ENCODE results near the gene EFCAB11.

DNA sequence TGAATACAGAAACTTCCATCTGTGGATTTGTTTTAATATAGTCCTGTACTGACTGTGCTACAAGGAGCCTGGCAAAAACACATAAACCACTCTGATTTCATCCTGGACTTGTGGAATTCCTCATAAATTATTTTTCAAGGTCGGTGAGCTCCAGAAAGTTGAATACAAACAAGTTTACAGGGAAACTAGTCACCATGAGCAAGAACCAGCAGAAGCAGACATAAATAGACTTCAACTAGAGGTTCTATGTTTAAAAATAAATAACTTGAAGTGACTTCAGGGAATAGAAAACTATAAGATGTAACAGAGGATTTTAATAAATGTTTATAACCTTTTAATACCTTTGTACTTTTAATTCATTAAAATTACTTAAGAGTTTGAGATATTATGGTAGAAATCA lies 63.5 kb downstream of the EFCAB11 start:
- TF ChIP-seq, protein P1, sequence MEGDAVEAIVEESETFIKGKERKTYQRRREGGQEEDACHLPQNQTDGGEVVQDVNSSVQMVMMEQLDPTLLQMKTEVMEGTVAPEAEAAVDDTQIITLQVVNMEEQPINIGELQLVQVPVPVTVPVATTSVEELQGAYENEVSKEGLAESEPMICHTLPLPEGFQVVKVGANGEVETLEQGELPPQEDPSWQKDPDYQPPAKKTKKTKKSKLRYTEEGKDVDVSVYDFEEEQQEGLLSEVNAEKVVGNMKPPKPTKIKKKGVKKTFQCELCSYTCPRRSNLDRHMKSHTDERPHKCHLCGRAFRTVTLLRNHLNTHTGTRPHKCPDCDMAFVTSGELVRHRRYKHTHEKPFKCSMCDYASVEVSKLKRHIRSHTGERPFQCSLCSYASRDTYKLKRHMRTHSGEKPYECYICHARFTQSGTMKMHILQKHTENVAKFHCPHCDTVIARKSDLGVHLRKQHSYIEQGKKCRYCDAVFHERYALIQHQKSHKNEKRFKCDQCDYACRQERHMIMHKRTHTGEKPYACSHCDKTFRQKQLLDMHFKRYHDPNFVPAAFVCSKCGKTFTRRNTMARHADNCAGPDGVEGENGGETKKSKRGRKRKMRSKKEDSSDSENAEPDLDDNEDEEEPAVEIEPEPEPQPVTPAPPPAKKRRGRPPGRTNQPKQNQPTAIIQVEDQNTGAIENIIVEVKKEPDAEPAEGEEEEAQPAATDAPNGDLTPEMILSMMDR (conservative IDR thresholded peaks at IDR 0.05; ENCODE audit: low read length) = no peak
- no peak for TF ChIP-seq EZH2phosphoT487 (IDR thresholded peaks at IDR 0.05; ENCODE audit: borderline replicate concordance)
